ENCODE measurements around the gene PCLAF.
"Not testable (repeated sequence)": the region's sequence is repeated elsewhere in the genome, so short reads cannot be mapped to it uniquely, and the experiment has no call there.

Gene PCLAF

DNA sequence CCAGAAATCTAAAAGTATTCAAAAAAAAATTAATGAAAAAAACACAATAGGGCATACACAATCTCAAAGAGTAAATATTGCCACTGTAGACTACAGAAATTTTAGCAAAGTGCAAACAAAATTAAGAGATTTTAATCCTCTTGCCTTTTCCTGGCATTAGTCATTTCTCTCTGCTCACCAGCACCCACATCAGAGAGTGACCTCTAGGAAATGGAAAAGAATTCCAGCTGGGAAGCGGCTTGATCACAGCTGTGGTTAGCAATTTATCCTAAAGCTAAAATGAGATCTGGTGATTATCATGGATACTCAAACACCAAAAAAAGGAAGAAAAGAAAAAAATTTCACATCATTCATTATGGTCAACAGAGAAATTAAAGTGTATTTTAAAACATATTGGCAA lies 32.8 kb downstream of the PCLAF start:
- Mint-ChIP-seq H3K27me3 (ENCODE audit: low read depth) (no peaks in the 10 kb centered on the region), H3K27ac (no peak overlapping the region), H3K4me1 (ENCODE audit: low read depth) (peaks cover 5% of the 10 kb centered on the region), H3K36me3 (ENCODE audit: low read depth) (peaks cover 12% of the 10 kb centered on the region), H3K9me3 (no peaks in the 10 kb centered on the region), H3K4me3 (no peak overlapping the region)

DNA sequence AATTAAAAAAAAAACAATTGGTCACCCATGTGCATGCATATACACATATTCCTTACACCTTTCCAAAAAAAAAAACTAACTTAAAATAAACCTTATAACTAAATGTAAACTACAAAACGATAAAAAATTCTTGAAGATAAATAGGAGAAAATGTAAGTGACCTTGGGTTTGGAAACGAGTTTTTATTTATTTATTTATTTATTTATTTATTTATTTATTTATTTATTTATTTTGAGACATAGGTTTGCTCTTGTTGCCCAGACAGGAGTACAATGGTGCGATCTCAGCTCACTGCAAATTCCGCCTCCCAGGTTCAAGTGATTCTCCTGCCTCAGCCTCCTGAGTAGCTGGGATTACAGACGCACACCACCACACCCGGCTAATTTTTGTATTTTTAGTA lies 35.0 kb downstream of the PCLAF start:
- not testable (repeated sequence) for H3K27me3 Mint-ChIP-seq (ENCODE audit: low read depth); H3K4me3 Mint-ChIP-seq; H3K27ac Mint-ChIP-seq; H3K9me3 Mint-ChIP-seq; H3K4me1 Mint-ChIP-seq (ENCODE audit: low read depth)
- H3K36me3 Mint-ChIP-seq (ENCODE audit: low read depth) = peaks cover 23% of the 10 kb centered on the region

DNA sequence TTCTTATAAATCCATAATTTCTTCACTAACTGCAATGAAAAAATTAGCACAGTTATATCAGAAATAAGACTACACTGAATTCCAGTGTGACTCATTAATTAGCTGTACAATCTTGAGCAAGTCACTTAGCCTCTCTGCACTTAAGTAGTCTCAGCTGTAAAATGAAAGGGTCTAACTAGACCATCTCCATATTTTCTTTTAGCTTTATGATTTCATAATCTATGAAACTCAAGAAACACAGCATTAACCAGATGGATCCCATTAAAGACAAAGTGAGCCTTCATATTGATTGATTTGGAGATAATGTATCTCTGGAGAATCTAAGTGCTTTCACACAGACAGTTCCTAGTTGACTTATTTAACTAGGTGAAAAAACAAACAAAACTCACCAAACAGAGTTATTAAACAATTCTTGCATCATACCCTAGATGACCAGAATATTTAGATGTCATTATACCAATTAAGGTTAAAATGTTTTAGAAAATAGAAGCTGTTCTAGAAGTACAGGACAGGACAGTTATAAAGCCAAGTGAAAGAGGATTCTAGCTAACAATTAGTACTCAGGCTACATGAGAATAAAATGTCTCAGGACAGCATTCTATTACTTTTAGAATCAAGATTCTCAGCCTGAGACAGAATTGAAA lies 36.5 kb downstream of the PCLAF start:
- Mint-ChIP-seq H3K27ac (no peak overlapping the region), H3K27me3 (ENCODE audit: low read depth) (no peaks in the 10 kb centered on the region), H3K36me3 (ENCODE audit: low read depth) (peaks cover 23% of the 10 kb centered on the region), H3K4me1 (ENCODE audit: low read depth) (peaks cover 1% of the 10 kb centered on the region), H3K9me3 (no peaks in the 10 kb centered on the region), H3K4me3 (no peak overlapping the region)

DNA sequence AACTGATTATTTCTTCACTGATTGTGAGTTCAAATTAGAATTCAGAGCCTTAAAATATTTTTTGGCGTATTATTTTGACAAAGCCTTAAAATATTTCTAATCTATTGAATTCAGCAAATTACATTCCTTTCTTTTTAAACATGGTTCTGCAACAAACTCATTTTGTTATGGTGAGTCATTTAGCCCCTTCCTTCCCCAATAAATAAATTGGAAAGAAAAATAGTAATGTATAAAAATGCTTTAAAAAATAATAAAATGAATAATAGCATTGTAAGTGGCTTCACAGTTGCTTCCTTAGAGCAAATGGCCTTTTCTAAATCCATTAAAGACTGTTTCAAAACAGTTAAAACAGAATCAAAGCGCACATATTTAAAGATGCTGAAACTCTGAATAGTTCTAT lies 37.4 kb downstream of the PCLAF start:
- H3K4me3 Mint-ChIP-seq = no peak overlapping the region
- peaks cover 2% of the 10 kb centered on the region for H3K4me1 Mint-ChIP-seq (ENCODE audit: low read depth)
- H3K36me3 Mint-ChIP-seq (ENCODE audit: low read depth) = peaks cover 22% of the 10 kb centered on the region
- no peaks in the 10 kb centered on the region for H3K9me3 Mint-ChIP-seq
- H3K27ac Mint-ChIP-seq = no peak overlapping the region
- no peaks in the 10 kb centered on the region for H3K27me3 Mint-ChIP-seq (ENCODE audit: low read depth)

DNA sequence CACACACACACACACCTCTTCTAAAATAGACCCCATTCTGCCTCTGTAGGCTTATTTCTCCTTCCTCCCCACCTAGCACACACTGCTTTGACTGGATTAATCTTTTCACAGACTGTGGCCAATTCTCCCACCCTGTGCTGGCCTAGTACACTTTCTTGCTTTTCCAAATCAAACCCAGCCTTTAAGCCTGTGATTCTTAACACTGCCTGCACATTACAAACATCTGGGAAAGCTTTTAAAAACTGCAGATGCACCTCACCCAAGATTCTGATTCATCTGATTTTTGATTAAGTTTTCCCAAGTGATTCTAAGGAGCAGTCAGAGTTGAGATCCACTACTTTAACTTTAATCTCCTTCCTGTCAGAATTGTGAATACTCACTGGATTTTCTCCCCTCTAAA lies 38.0 kb downstream of the PCLAF start:
- peaks cover 3% of the 10 kb centered on the region for H3K4me1 Mint-ChIP-seq (ENCODE audit: low read depth)
- H3K27me3 Mint-ChIP-seq (ENCODE audit: low read depth) = no peaks in the 10 kb centered on the region
- H3K36me3 Mint-ChIP-seq (ENCODE audit: low read depth) = peaks cover 25% of the 10 kb centered on the region
- no peak overlapping the region for H3K4me3 Mint-ChIP-seq
- no peaks in the 10 kb centered on the region for H3K9me3 Mint-ChIP-seq
- no peak overlapping the region for H3K27ac Mint-ChIP-seq

DNA sequence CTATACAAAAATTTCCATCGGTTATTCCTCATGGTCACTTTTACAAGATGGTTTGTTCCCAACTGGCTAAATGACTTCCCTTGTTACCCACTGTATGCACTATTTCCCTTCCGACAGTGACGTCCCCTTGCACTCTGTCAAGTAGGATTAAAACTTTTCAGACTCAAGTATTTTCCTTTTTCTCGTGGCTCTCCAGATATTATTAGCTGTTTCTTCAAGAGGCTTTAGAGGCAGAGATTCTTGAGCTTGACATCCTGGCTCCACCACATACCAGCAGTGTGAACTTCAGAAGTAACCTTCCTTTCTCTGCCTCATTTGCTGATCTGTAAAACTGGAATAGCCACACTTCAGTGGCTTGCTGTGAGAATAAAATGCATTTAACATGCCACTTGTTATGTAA lies 39.3 kb downstream of the PCLAF start:
- Mint-ChIP-seq H3K27ac (no peak overlapping the region), H3K4me3 (no peak overlapping the region), H3K36me3 (ENCODE audit: low read depth) (peaks cover 20% of the 10 kb centered on the region), H3K4me1 (ENCODE audit: low read depth) (peaks cover 5% of the 10 kb centered on the region), H3K27me3 (ENCODE audit: low read depth) (no peaks in the 10 kb centered on the region), H3K9me3 (no peaks in the 10 kb centered on the region)

DNA sequence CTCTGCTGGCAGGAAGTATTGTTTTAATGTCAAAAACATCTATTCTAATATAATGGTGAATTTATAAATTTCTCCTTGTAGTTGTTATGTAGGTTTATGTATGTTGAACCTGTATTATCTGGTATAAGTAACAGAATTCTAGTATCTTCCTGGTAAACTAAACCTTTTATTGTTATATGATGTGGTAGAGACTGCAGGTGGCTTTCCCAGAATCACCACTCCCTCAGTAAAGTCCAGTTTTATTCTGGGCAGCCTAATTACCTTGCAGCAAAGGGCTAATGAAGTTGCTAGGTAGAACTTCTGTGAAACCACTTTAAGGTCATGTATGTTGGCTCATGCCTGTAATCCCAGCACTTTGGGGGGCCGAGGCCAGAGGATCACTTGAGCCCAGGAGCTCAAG lies 40.9 kb downstream of the PCLAF start:
- peaks cover 10% of the 10 kb centered on the region for H3K4me1 Mint-ChIP-seq (ENCODE audit: low read depth)
- H3K4me3 Mint-ChIP-seq = no peak overlapping the region
- H3K36me3 Mint-ChIP-seq (ENCODE audit: low read depth) = peaks cover 16% of the 10 kb centered on the region
- no peak overlapping the region for H3K27ac Mint-ChIP-seq
- H3K9me3 Mint-ChIP-seq = no peaks in the 10 kb centered on the region
- H3K27me3 Mint-ChIP-seq (ENCODE audit: low read depth) = no peaks in the 10 kb centered on the region

DNA sequence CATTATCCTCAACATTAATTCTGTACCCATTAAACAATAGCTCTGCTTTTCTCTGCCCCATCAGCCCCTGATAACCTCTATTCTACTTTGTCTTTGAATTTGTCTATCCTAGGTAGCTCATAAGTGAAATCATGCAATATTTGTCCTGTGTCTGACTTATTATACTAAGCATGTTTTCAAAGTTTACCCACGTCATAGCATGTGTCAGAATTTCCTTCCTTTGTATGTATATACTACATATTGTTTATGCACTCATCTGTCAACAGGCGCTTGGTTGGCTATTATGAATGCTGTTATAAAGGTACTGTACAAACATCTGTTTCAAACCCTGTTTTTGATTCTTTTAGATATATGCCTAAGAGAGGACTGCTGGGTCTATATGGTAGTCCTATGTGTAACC lies 43.5 kb downstream of the PCLAF start:
- Mint-ChIP-seq H3K36me3 (ENCODE audit: low read depth) (peaks cover 12% of the 10 kb centered on the region), H3K9me3 (no peaks in the 10 kb centered on the region), H3K27ac (peak overlapping the region; percentile 5), H3K4me1 (ENCODE audit: low read depth) (peaks cover 25% of the 10 kb centered on the region), H3K4me3 (no peak overlapping the region), H3K27me3 (ENCODE audit: low read depth) (no peaks in the 10 kb centered on the region)

DNA sequence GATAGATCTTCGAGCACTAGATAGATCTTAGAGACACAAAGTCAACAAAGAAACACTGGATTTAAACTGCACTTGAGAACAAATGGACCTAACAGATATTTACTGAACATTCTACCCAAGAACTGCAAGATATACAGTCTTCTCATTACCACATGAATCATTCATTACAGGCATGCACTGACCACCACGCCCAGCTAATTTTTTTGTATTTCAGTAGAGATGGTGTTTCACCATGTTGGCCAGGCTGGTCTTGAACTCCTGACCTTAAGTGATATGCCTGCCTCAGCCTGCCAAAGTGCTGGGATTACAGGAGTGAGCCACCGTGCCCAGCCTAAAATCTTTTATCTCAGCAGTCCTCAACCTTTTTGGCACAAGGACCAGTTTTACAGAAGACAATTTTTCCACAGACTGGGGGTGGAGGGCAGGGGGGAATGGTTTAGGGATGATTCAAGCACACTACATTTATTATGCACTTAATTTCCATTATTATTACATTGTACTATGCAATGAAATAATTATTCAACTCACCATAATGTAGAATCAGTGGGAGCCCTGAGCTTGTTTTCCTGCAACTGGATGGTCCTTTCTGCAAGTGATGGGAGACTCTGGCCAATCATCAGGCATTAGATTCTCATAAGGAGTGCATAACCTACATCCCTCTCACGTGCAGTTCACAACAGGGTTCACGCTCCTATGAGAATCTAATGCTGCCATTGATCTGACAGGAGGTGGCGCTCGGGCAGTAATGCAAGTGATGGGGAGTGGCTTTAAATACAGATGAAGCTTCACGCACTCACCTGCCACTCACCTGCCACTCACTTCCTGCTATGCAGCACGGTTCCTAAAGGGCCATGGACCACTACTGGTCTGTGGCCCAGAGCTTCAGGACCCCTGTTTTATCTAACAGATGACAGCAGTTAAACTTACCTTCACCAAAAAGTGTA lies 47.0 kb downstream of the PCLAF start:
- Mint-ChIP-seq H3K27ac (peak overlapping the region; percentile 58), H3K4me3 (no peak overlapping the region), H3K9me3 (no peaks in the 10 kb centered on the region), H3K36me3 (ENCODE audit: low read depth) (peaks cover 6% of the 10 kb centered on the region), H3K27me3 (ENCODE audit: low read depth) (no peaks in the 10 kb centered on the region), H3K4me1 (ENCODE audit: low read depth) (peaks cover 25% of the 10 kb centered on the region)

DNA sequence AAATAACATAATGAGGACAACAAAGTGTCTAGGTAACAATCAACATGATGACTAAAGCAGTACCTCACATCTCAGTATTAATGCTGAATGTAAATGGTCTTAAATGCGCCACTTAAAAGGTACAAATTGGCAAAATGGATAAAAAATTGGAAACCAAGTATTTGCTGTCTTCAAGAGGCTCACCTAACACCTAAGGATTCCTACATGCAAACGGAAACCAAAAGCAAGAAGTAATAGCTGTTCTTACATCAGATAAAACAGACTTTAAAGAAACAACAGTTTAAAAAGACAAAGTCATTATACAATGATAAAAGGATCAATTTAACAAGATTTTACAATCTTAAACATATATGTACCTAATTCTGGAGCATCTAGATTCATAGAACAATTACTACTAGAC lies 47.7 kb downstream of the PCLAF start:
- Mint-ChIP-seq H3K9me3 (no peaks in the 10 kb centered on the region), H3K36me3 (ENCODE audit: low read depth) (peaks cover 2% of the 10 kb centered on the region), H3K4me3 (no peak overlapping the region), H3K27ac (peak overlapping the region; percentile 58), H3K4me1 (ENCODE audit: low read depth) (peaks cover 23% of the 10 kb centered on the region), H3K27me3 (ENCODE audit: low read depth) (no peaks in the 10 kb centered on the region)

DNA sequence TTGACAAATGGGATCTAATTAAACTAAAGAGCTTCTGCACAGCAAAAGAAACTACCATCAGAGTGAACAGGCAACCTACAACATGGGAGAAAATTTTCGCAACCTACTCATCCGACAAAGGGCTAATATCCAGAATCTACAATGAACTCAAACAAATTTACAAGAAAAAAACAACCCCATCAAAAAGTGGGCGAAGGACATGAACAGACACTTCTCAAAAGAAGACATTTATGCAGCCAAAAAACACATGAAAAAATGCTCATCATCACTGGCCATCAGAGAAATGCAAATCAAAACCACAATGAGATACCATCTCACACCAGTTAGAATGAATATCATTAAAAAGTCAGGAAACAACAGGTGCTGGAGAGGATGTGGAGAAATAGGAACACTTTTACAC lies 49.6 kb downstream of the PCLAF start:
- not testable (repeated sequence) for H3K36me3 Mint-ChIP-seq (ENCODE audit: low read depth); H3K4me3 Mint-ChIP-seq; H3K27me3 Mint-ChIP-seq (ENCODE audit: low read depth); H3K9me3 Mint-ChIP-seq; H3K27ac Mint-ChIP-seq
- peaks cover 20% of the 10 kb centered on the region for H3K4me1 Mint-ChIP-seq (ENCODE audit: low read depth)

DNA sequence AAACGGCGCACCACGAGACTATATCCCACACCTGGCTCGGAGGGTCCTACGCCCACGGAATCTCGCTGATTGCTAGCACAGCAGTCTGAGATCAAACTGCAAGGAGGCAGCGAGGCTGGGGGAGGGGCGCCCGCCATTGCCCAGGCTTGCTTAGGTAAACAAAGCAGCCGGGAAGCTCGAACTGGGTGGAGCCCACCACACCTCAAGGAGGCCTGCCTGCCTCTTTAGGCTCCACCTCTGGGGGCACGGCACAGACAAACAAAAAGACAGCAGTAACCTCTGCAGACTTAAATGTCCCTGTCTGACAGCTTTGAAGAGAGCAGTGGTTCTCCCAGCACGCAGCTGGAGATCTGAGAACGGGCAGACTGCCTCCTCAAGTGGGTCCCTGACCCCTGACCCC lies 54.3 kb downstream of the PCLAF start:
- H3K27me3 Mint-ChIP-seq (ENCODE audit: low read depth); H3K36me3 Mint-ChIP-seq (ENCODE audit: low read depth); H3K9me3 Mint-ChIP-seq; H3K27ac Mint-ChIP-seq; H3K4me3 Mint-ChIP-seq; H3K4me1 Mint-ChIP-seq (ENCODE audit: low read depth): not testable (repeated sequence)

DNA sequence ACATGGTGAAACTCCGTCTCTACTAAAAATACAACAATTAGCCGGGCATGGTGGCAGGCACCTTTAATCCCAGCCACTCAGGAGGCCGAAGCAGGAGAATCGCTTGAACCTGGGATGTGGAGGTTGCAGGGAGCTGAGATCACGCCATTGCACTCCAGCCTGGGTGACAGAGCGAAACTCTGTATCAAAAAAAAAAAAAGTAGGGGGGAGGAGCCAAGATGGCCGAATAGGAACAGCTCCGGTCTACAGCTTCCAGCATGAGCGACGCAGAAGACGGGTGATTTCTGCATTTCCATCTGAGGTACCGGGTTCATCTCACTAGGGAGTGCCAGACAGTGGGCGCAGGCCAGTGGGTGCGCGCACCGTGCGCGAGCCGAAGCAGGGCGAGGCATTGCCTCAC lies 54.8 kb downstream of the PCLAF start:
- H3K27ac Mint-ChIP-seq; H3K27me3 Mint-ChIP-seq (ENCODE audit: low read depth); H3K4me3 Mint-ChIP-seq; H3K4me1 Mint-ChIP-seq (ENCODE audit: low read depth); H3K9me3 Mint-ChIP-seq; H3K36me3 Mint-ChIP-seq (ENCODE audit: low read depth): not testable (repeated sequence)

DNA sequence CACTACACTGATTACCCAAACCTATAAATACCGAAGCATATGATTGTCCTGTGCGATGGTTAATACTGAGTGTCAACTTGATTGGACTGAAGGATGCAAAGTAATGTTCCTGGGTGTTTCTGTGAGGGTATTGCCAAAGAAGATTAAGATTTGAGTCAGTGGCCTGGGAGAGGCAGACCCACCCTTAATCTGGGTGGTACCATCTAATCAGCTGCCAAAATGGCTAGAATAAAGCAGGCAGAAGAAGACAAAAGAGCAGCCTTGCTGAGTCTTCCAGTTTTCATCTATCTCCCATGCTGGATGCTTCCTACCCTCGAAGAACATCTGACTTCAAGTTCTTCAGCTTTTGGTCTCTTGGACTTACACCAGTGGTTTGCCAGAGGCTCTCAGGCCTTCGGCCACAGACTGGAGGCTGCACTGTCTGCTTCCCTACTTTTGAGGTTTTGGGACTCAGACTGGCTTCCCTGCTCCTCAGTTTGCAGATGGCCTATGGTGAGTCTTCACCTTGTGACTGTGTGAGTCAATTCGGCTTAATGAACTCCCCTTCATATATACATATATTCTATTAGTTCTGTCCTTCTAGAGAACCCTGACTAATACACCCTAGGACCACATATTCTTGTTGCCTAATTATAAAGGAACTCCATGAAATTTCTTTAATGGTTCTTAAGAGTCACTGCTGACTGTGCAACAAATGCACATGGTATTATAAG lies 56.9 kb downstream of the PCLAF start:
- H3K4me1 Mint-ChIP-seq (ENCODE audit: low read depth) = peaks cover 2% of the 10 kb centered on the region
- H3K27me3 Mint-ChIP-seq (ENCODE audit: low read depth) = no peaks in the 10 kb centered on the region
- H3K4me3 Mint-ChIP-seq = no peak overlapping the region
- no peak overlapping the region for H3K27ac Mint-ChIP-seq
- H3K9me3 Mint-ChIP-seq = no peaks in the 10 kb centered on the region
- no peaks in the 10 kb centered on the region for H3K36me3 Mint-ChIP-seq (ENCODE audit: low read depth)

DNA sequence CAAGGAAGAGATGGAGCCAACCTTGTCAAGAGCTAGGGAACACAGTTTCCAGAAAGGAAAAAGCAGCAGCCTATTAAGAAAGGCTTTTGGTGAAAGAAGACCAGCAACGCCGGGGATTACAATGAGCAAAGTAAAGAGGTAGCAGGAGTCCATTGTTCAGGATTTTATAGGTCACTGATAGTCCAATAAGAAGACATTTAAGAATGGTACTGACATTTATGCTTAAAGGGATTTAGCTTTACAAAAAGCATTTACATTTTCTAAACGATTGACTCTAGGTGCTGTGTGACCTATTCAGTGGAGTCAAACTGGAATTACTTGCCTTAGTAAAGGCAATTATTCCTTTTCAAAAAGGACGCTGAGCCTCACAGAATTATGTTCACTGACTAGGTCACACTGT lies 66.0 kb downstream of the PCLAF start:
- Mint-ChIP-seq H3K4me1 (ENCODE audit: low read depth) (peaks cover 2% of the 10 kb centered on the region), H3K9me3 (no peaks in the 10 kb centered on the region), H3K27ac (no peak overlapping the region), H3K27me3 (ENCODE audit: low read depth) (no peaks in the 10 kb centered on the region), H3K36me3 (ENCODE audit: low read depth) (peaks cover 4% of the 10 kb centered on the region), H3K4me3 (no peak overlapping the region)

All from T-helper 1 cell treated with Interleukin-12 subunit alpha and Interleukin-12 subunit beta and Interleukin-4 antibody, amounts not matched to agents 30 μg/mL and 1 μg/mL, for 36 hours (primary cell).